GM21717 (cell line): ENCODE measurements around the gene MAN2B2.

Source experiments
- ATAC-seq: cut with Tn5 transposase; IDR thresholded peaks from one replicate; pipeline ENCODE4 v1.9.1; 2021; ENCODE audit warnings: mild to moderate bottlenecking, moderate library complexity; ENCODE audit not compliant: unreplicated experiment

MAN2B2 gene

DNA sequence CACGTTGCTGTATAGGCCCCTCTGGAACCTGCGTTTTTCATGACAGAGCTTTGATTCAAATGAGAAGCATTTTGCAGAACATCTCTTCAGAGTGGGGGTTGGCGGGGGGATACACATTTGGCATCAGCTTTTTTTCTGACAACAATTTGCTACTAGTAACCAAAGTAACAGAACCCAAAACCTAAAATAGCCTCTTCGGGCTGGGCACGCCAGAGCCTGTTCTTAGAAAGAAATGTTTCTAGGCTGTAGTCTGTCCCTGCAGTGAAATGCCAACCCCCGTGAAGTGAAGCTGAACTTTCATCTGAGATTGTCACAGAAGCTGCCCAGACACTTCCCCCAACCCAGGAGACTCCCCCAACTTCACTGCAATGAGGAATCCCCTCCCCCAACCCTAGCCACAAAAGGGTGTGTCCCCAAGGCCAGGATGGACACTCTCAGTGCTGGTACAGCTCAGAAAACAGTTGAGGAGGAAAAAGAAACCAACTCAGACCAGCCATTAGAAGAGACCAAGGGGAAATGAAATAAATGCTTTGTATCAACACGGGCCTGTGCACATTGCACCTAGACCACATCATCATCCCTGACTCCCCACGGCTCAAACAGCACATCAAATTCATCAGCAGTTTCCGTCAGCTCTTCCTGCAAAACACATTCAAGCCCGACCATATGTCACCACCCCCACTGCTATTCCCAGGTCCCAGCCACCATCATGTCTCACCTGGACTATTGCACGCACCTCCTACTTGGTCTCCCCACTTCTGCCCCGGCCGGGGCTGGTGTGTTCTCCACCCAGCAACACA lies 8.4 kb upstream of the MAN2B2 start:
- no peak for ATAC-seq

DNA sequence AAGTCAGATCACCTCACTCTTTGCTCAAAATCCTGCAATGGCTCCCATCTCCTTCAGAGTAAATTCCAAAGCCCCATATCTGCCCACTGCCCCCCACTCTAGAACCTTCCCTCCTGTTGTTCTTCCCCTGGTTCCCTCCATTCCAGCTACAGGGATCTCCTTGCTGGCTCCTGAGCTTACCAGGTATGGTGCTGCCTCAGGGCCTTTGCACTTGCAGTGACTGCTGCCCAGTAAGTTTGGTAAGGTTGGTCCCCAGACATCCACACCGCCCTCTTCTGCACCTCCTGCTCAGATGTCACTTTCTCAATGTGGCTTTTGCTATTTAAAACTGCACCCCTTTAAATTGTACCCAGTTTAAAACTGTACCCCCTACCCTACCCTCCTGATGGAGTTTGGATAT lies 7.8 kb upstream of the MAN2B2 start:
- ATAC-seq: no peak

DNA sequence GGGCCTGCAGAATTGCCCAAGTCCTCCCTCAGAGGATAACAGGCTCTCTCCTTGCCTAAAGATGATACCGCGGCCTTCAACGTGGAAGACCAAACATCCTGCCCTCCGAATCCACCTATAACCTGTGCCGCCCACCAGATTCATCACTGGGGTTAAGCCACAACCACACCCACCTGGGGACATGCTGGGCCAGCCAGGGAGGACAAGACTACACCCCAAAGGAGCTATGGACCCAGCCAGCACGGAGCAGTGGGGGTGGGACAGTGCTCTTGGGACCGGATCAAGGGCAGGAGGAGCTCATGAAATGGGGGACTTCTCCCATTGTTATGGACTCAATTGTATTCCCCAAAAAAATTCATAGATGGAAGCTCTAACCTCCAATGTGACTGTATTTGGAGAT lies 6.8 kb upstream of the MAN2B2 start:
- ATAC-seq: no peak

DNA sequence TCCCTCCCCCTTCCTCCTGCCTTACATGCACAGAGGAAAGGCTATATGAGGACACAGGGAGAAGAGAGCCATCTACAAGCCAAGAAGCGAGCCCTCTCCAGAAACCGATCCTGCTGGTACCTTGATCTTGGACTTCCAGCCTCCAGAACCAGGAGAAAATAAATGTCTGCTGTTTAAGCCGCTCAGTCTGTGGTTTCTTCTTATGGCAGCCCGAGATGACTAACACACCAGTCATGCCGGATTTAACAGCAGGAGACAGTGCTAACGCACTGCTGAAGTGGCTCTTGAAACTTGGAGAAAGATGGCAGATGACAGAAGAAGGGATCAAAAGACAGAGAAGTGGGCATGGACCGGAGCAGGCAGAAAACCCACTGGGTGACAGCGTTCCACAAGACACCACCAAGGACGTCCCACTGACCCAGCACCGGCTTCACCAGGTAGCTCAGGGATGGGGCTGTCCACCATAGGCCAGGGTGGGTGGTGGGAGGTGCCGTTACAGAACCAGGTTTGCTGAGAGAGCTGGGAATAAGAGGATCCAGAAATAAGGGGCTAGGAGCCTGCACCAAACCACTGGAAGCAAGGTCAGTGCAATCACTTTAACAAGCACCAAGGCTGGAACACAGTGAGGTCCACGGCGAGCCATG lies 6.2 kb upstream of the MAN2B2 start:
- ATAC-seq: no peak

DNA sequence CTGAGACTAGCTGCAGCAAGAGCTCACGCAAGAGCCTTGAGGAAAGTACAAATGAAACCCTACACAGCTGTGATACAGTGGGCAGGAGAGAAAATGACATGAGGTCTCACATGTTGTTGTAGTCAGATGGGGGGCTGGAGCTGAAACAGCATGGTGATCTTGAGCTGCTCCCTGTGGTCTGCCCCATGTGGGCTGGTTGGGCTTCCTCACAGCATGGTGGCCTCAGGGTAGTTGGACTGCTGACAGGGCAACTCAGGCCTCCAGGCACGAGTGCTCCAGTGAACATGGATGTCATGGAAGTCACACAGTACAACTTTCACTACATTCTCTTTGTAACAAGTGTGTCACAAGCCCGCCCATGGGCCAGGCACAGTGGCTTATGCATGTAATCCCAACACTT lies 3.4 kb upstream of the MAN2B2 start:
- no peak for ATAC-seq

DNA sequence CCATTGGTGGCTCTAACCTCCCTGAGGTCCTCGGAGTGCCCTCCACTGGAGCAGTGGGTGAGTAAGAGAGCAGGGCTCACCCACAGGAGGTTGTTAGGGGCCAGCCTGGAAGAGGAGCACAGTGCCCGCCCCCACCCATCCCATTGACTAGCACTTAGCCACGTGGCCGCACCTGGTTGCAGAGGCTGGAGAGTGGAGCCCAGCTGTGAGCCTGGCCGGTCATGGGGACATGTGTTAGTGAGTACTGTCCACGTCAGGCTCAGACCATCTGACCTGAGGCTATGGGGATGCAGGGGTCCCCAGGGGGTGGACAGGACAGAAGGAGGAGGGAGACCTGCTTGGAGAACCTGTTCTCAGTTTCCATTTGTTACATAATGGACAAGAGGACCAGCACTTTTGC lies 1.4 kb upstream of the MAN2B2 start:
- ATAC-seq: no peak

DNA sequence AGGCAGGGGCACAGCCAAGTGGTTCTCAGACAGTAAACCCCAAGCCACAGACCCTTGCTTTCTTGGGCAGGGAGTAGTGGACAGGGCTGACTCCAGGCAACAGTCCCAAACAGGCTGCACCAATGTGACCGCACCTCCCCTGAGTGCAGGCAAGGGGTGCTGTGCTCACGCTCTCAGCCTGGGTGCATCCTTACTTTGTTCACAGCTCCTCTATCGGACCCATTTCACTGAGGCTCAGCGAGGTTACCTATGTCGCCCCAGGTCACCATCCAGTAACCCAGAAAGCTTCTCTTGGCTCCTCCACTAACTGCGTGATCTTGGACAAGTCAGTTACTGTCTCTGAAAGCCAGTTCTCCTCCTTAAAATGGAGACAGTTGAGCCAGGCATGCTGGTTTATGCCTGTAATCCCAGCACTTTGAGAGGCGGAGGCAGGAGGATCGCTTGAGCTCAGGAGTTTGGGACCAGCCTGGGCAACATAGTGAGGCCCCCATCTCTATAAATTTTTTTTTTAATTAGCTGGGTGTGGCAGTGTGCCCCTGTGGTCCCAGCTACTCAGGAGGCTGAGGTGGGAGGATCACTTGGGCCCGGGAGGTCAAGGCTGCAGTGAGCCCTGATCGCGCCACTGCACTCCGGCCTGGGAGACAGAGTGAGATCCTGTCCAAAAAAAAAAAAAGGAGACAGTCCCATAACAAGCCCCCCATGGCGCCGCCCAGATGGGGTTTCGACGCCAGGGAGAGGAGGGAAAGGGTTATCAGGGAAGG lies 823 bp upstream of the MAN2B2 start:
- no peak for ATAC-seq

DNA sequence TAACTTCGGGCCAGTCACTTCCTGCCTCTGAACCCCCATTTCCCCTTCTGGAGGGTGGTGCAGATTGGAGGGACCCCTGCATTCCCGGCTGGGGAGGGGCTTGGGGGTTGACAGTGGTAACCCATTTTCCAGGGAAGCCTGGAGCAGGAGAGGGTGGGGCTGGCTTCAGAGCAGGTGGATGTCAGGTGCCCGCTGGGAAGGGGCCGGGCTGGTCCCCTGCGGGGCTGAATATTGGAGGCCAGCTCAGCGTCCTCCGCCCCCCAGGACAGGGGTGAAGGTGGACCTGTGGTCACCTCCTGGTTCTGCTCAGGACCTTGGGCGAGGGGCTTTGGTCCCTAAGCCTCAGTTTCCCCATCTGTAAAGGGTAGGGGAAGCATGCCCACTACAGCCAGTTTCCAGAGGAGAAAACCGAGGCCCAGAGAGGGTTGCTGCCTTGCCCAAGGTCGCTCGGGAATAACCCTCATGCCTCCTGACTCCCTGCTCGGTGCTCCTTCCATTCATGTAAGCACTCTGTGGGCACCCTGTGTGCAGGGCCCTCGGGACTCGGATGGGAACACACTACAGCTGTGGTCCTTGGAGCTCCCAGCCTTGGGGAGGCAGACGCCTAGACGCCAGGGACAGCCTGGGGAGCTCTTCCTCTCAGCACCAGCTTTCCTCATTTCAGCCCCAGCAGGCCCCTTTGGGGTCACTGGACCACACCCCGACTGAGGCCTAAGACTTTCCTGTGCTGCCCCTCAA lies 683 bp downstream of the MAN2B2 start:
- no peak for ATAC-seq

DNA sequence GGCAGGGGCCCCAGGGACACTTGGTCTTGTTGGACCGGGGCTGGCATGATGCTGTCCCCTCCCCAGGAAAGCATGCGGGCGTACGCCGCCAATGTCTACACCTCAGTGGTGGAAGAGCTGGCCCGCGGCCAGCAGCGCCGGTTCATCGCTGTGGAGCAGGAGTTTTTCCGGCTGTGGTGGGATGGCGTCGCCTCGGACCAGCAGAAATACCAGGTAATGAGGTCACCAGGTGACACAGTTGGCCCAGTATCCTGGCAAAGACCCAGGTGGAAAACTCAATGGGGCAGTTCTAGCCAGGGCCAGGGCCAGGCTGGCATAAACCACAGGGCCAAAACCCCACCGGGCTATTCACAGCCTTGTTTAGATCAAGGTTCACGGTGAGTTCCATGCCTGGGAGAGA lies 1.5 kb downstream of the MAN2B2 start:
- no peak for ATAC-seq

DNA sequence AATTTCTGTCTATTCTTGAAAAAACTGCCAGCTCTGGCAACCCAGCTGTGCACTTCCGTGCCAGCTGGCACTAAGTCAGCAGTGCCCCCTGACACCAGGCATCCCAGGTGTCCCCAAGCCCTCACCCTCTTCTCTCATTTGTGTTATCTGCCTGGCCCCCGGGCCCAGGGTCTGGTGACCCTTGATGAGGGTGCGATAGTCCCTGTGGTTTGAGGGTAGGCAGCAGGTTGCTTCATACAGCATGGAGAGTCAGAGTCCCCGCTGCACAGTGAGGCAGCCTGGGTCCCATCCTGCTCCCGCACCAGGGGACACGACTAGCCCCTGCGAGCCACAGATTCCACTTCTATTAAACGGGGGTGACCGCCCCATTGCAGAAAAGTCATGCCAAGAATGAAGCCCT lies 1.9 kb downstream of the MAN2B2 start:
- no peak for ATAC-seq

DNA sequence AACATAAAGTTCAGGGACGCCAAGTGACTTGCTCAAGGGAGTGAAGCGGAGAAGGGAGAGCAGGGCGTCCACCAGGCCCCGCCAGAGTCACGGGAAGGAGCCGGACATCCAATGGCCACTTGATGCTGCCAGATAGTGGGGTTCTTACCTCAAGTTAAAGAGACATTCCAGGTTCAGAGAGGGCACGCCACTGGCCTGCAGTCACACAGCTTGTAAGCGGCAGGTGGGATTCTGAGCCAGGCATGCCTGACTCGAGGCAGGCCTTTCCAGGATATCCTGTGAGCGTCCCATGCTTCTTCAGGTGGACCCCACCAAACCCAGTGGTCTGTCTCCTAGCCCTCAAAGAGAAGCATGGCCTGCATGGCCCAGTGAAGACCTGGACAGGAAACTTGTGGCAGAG lies 2.4 kb downstream of the MAN2B2 start:
- no peak for ATAC-seq

DNA sequence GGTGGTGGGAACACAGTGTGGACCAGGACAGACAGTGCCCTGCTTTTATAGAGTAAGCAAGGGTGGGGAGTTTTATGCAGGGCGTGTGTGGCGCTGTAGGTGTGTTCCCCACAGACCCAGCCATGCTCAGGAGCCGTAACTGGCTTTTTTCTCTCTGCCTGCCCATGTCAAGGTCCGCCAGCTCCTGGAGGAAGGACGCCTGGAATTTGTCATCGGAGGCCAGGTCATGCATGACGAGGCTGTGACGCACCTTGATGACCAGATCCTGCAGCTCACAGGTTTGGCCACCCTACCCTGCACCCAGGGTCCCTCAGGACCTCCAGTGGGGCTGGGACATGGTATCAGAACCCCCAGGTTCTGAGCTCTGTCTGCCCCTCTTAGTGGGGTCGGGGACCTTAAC lies 3.2 kb downstream of the MAN2B2 start:
- ATAC-seq: no peak

DNA sequence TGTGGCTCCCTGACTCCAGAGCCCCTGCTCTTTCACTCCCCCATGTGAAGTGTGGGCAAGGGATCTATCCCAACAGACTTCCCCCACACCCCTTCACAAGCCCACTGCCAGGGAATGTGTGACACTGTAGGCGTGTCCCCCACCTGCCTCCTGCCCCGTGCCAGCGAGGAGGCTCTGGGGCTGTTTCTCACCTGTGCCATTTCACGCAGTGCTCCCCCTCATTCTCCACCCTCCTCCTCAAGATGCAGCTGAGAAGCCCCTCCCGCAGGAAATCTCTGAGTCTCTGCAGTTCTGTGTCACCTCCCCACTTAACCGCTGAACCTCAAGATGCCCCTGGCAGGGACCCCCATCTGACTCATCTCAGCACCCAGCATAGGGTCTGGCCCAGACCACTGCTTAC lies 5.4 kb downstream of the MAN2B2 start:
- no peak for ATAC-seq

DNA sequence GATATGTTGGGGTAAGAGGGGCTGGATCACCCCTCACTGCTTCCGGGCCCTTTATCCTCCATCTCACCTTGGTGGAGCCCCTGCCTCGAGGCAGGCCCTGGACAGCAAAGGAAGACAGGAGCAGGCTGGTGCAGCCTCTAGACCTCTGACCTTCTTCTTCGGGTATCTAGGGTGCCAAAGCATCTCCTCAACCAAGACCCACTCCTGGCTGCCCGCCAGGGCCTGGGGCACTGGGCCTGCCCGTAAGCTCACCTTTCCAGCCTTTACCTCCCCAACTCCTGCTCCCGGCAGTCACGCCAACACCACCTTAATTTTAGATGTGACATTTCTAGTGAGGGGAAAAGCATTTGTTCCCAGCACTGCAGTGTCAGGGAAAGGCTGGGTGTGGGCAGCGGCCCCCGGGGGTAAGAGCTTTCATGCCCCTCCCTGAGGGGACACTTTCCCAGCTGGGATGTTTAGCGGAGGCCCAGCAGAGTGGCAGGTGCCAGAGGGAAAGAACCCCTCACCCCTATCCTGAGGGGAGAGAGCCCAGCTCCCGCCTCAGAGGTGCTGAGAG lies 6.7 kb downstream of the MAN2B2 start:
- no peak for ATAC-seq

DNA sequence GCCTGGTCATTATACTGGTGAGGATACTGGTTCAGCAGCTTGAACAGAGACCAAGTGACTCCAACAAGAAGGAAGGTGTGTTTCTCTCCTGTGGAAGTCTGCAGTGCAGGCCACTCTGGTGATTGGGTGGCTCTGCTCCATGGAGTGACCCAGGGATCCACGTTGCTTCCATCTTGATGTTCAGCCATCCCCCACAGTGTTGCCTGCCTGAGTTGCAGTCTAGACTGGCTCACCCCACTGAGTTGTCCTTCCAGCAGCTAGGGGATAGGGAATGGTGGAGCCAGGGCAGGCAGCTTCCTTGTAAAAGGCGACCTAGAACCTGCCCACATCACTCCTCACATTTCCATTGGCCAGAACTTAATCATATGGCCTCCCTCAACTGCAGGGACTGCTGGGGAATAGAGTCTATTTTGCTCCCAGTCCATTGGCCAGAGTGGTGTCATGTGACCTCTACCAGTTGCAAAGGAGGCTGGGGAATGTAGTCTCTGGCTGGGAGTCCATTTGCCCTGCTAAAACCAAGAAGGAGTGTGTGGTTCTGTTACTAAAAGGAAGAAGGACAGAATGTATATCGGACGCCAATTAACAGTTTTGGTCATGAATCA lies 8.0 kb downstream of the MAN2B2 start:
- no peak for ATAC-seq

DNA sequence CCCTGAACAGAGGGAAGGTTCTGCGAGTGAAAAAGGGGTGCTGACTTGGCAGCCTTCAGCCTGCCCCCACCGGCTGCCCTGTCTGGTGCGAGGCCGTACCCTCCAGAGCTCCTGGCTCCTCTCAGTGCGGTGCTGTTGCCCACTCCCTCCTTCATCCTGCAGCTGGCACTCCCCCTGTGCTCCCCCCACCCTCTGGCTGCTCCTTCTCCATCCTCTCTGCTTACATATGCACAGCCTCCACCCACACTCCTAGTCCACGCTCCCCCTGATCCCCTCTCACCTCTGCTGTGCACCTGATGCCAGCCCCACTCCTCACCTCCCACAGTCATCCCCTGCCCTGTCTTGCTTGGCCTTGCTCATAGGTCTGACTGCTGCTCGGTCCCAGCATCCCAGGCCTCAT lies 9.9 kb downstream of the MAN2B2 start:
- no peak for ATAC-seq

DNA sequence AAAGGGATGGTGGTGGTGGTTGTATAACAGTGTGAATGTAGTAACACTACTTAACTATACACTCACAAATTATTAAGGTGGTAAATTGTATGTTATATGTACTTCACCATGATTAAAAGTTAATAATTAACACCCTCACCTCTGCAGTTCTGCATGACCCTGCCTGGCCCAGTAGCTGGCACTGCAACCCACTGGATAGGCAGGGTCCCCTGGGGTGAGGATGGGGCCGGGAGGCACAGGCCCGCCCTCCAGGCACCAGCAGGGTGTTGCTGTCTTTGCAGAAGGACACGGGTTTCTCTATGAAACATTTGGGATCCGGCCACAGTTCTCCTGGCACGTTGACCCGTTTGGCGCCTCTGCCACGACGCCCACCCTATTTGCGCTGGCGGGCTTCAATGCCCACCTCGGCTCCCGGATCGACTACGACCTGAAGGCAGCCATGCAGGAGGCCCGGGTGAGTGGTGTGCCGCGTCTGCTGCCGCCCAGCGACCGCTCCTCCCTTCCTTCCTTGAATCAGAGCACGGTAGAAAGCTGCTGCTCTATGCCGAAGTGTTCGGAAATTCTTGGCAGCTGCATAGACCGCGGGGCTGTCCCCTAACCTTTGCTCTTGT lies 11.8 kb downstream of the MAN2B2 start:
- ATAC-seq: no peak

DNA sequence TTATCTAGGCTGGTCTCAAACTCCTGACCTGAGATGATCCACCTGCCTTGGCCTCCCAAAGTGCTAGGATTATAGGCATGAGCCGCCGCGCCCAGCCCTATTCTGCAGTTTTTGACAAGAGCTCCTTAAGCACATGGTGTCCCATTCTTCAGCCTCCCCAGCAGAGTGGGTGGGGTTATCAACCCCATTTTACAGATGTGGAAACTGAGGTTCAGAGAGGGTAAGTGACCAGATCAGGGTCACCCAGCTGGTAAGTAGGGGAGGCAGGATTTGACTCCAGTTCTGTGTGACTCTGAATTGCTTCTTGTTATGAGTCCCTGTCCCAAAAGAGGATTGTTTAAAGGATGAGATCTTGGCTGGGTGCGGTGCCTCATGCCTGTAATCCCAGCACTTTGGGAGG lies 14.5 kb downstream of the MAN2B2 start:
- ATAC-seq: no peak

DNA sequence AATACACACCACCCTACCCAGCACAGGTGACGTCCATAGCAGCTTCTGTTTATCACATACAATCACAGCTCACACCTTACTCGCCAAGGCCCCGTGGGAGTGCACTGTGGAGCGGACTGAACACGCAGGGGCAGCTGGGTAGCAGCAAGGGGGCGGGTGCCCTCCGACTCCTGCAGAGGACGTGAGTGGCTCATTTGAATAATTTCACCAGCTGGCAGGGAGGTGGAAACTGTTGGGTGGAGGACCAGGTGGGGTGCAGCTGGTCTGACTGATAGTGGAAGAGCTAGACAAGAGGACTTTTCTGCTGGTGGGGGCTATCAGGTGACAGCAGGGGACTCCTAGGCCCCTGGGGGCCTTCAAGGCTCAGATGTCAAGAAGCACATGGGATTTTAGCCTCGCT lies 16.3 kb downstream of the MAN2B2 start:
- peak; percentile 47 for ATAC-seq

DNA sequence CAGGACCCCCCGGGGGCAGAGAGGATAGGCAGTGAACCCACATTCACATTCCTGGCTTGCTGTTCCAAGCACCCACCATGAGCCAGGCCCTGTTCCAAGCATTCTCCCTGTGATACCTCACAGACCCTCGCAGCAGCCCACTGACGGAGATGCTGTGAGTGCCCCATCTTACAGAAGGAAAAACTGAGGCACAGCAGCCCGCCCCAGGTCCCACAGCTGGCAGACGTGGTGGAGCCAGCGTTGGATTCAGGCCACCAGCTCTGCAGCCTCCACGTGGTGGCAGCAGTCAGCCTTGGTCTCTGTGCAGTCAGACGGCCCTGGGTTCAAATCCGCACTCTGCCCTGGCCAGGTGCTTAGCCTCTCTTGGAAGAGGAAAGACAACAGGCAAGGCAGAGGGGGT lies 16.8 kb downstream of the MAN2B2 start:
- no peak for ATAC-seq
